ENCODE measurements around the gene RABL2B.

Gene RABL2B

DNA sequence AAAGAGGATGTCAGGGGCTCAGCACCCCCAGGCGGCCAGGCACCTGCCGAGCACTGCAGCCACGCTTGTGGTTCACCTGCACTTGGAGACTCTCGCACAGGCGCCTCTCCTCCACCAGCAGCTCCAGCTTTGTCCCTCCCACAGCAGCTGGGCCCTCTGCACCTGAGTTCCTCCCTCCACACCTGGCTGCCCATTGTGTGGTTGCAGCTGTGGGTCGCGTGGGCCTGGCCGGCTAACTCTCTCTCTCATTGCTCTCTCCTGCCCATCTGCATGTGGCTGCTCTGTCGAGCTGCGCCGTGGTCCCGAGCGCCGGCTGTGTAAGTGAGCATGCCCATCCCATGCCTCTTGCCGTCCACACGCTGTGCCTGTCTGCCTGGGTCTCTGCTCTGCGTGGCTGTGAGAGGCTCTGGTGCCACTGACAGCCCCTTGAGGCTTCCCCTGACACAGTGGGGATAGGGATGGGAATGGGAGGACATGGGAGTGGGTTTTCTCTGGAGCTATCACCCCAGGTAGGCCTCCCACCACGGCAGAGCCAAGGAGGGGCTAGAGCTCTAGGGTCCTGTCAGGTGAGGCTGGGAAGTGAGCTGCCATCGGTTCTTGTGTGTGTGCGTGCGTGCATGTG is 53.9 kb downstream of the RABL2B start:
- no peak for ATAC-seq
- TF ChIP-seq CSDC2 (CRISPR knock-in tag; IDR thresholded peaks at IDR 0.05) (no peak), ISL1 (CRISPR knock-in tag; IDR thresholded peaks at IDR 0.05) (no peak)

DNA sequence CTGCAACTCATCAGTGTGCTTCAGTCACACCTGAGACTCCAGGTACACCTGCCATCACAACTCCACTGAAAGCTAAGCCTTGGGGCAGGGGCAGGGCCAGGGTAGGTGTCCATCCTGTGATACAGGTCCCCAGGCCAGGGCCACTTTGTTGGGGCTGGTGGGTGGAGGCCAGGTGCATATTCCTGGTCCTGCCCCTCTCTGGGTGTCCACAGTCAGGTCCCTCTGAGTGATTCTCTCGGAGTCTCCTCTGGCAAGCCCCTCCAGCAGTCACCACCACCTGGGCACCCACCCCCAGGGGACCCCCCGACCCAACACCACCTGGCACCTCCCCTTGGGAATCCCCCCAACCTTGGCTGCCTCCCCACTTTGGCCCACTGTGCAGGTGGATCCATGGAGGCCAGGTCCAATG is 54.9 kb downstream of the RABL2B start:
- ATAC-seq = no peak
- TF ChIP-seq, protein P1, sequence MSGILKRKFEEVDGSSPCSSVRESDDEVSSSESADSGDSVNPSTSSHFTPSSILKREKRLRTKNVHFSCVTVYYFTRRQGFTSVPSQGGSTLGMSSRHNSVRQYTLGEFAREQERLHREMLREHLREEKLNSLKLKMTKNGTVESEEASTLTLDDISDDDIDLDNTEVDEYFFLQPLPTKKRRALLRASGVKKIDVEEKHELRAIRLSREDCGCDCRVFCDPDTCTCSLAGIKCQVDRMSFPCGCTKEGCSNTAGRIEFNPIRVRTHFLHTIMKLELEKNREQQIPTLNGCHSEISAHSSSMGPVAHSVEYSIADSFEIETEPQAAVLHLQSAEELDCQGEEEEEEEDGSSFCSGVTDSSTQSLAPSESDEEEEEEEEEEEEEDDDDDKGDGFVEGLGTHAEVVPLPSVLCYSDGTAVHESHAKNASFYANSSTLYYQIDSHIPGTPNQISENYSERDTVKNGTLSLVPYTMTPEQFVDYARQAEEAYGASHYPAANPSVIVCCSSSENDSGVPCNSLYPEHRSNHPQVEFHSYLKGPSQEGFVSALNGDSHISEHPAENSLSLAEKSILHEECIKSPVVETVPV (CRISPR knock-in tag; IDR thresholded peaks at IDR 0.05) = no peak
- TF ChIP-seq OSR1 (CRISPR knock-in tag; IDR thresholded peaks at IDR 0.05) = no peak
- TF ChIP-seq RARB (CRISPR knock-in tag; IDR thresholded peaks at IDR 0.05) = no peak
- TF ChIP-seq TCF4 (CRISPR knock-in tag; IDR thresholded peaks at IDR 0.05; ENCODE audit: borderline replicate concordance) = no peak
- no peak for TF ChIP-seq ZNF565 (CRISPR knock-in tag; conservative IDR thresholded peaks at IDR 0.05; ENCODE audit: low read depth)
- no peak for TF ChIP-seq ZFP30 (CRISPR knock-in tag; IDR thresholded peaks at IDR 0.05)
- no peak for TF ChIP-seq ZFP3 (CRISPR knock-in tag; IDR thresholded peaks at IDR 0.05)
- TF ChIP-seq, protein P2, sequence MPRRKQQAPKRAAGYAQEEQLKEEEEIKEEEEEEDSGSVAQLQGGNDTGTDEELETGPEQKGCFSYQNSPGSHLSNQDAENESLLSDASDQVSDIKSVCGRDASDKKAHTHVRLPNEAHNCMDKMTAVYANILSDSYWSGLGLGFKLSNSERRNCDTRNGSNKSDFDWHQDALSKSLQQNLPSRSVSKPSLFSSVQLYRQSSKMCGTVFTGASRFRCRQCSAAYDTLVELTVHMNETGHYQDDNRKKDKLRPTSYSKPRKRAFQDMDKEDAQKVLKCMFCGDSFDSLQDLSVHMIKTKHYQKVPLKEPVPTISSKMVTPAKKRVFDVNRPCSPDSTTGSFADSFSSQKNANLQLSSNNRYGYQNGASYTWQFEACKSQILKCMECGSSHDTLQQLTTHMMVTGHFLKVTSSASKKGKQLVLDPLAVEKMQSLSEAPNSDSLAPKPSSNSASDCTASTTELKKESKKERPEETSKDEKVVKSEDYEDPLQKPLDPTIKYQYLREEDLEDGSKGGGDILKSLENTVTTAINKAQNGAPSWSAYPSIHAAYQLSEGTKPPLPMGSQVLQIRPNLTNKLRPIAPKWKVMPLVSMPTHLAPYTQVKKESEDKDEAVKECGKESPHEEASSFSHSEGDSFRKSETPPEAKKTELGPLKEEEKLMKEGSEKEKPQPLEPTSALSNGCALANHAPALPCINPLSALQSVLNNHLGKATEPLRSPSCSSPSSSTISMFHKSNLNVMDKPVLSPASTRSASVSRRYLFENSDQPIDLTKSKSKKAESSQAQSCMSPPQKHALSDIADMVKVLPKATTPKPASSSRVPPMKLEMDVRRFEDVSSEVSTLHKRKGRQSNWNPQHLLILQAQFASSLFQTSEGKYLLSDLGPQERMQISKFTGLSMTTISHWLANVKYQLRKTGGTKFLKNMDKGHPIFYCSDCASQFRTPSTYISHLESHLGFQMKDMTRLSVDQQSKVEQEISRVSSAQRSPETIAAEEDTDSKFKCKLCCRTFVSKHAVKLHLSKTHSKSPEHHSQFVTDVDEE (CRISPR knock-in tag; IDR thresholded peaks at IDR 0.05) = no peak
- TF ChIP-seq PPARA (CRISPR knock-in tag; IDR thresholded peaks at IDR 0.05; ENCODE audit: borderline replicate concordance) = no peak
- no peak for TF ChIP-seq CSDC2 (CRISPR knock-in tag; IDR thresholded peaks at IDR 0.05)
- no peak for TF ChIP-seq GLIS3 (CRISPR knock-in tag; IDR thresholded peaks at IDR 0.05)
- no peak for TF ChIP-seq ISL1 (CRISPR knock-in tag; IDR thresholded peaks at IDR 0.05)
- TF ChIP-seq, protein P3, sequence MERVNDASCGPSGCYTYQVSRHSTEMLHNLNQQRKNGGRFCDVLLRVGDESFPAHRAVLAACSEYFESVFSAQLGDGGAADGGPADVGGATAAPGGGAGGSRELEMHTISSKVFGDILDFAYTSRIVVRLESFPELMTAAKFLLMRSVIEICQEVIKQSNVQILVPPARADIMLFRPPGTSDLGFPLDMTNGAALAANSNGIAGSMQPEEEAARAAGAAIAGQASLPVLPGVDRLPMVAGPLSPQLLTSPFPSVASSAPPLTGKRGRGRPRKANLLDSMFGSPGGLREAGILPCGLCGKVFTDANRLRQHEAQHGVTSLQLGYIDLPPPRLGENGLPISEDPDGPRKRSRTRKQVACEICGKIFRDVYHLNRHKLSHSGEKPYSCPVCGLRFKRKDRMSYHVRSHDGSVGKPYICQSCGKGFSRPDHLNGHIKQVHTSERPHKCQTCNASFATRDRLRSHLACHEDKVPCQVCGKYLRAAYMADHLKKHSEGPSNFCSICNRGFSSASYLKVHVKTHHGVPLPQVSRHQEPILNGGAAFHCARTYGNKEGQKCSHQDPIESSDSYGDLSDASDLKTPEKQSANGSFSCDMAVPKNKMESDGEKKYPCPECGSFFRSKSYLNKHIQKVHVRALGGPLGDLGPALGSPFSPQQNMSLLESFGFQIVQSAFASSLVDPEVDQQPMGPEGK (CRISPR knock-in tag; IDR thresholded peaks at IDR 0.05; ENCODE audit: borderline replicate concordance) = no peak
- no peak for TF ChIP-seq TOX (CRISPR knock-in tag; IDR thresholded peaks at IDR 0.05; ENCODE audit: borderline replicate concordance)
- TF ChIP-seq ARNTL (CRISPR knock-in tag; IDR thresholded peaks at IDR 0.05; ENCODE audit: borderline replicate concordance, low read depth) = no peak
- TF ChIP-seq SNAI2 (CRISPR knock-in tag; IDR thresholded peaks at IDR 0.05) = no peak
- no peak for TF ChIP-seq ZNF8 (CRISPR knock-in tag; IDR thresholded peaks at IDR 0.05)
- no peak for TF ChIP-seq ZC3H10 (CRISPR knock-in tag; IDR thresholded peaks at IDR 0.05)
- TF ChIP-seq ESRRG (CRISPR knock-in tag; IDR thresholded peaks at IDR 0.05) = no peak

DNA sequence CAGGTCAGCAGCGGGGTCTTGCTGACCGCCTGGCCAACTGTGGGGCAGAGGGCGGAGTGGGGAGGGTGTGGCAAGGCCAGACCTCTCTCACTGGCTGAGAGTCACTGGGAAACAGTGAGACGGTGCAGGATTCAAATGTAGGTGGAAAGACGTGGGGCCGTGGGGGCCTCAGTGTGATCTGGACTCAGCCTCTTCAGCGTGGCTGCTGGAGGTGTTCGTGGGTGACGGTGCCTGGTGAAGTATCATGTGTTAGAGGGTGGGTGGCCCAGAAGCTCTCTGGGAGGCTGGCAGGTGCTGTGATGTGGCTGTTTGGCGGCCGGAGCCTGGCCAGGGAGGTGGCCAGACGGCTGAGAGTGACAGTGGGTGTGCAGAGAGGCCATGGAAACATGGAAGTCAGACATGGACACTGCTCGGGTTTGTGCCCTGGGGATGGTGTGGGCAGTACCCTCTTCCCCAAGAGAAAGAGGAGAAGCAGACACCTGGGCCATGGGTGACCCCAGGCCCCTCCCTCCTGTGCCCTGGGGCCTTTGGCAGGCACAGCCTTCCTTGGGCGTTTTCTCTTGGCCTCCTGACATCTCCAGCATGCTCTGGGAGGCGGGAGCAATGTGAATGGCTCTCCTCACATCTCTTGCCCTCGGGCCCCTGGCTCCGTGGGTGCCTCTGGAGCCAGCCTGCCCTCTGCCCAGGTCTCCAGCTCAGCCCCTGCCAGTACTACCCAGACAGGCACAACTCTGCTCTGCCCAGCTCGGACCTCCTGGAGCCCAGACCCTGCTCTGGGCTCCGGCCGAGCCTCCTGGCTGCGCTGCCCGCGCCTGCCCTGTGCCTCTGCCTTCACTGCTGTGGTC is 55.5 kb downstream of the RABL2B start:
- ATAC-seq = no peak
- TF ChIP-seq BACH2 (CRISPR knock-in tag; IDR thresholded peaks at IDR 0.05; ENCODE audit: borderline replicate concordance) (no peak), ZFP30 (CRISPR knock-in tag; IDR thresholded peaks at IDR 0.05) (no peak), ZNF8 (CRISPR knock-in tag; IDR thresholded peaks at IDR 0.05) (no peak), ARNTL (CRISPR knock-in tag; IDR thresholded peaks at IDR 0.05; ENCODE audit: borderline replicate concordance, low read depth) (no peak), TOX (CRISPR knock-in tag; IDR thresholded peaks at IDR 0.05; ENCODE audit: borderline replicate concordance) (no peak), CSDC2 (CRISPR knock-in tag; IDR thresholded peaks at IDR 0.05) (no peak), RARB (CRISPR knock-in tag; IDR thresholded peaks at IDR 0.05) (no peak), PPARA (CRISPR knock-in tag; IDR thresholded peaks at IDR 0.05; ENCODE audit: borderline replicate concordance) (no peak), TCF4 (CRISPR knock-in tag; IDR thresholded peaks at IDR 0.05; ENCODE audit: borderline replicate concordance) (no peak), ISL1 (CRISPR knock-in tag; IDR thresholded peaks at IDR 0.05) (no peak), OSR1 (CRISPR knock-in tag; IDR thresholded peaks at IDR 0.05) (no peak), GLIS3 (CRISPR knock-in tag; IDR thresholded peaks at IDR 0.05) (no peak), ESRRG (CRISPR knock-in tag; IDR thresholded peaks at IDR 0.05) (no peak), SNAI2 (CRISPR knock-in tag; IDR thresholded peaks at IDR 0.05) (no peak), ZC3H10 (CRISPR knock-in tag; IDR thresholded peaks at IDR 0.05) (no peak)
- TF ChIP-seq, protein P3 (CRISPR knock-in tag; IDR thresholded peaks at IDR 0.05; ENCODE audit: borderline replicate concordance) = no peak
- TF ChIP-seq, protein P2 (CRISPR knock-in tag; IDR thresholded peaks at IDR 0.05) = no peak
- TF ChIP-seq, protein P4, sequence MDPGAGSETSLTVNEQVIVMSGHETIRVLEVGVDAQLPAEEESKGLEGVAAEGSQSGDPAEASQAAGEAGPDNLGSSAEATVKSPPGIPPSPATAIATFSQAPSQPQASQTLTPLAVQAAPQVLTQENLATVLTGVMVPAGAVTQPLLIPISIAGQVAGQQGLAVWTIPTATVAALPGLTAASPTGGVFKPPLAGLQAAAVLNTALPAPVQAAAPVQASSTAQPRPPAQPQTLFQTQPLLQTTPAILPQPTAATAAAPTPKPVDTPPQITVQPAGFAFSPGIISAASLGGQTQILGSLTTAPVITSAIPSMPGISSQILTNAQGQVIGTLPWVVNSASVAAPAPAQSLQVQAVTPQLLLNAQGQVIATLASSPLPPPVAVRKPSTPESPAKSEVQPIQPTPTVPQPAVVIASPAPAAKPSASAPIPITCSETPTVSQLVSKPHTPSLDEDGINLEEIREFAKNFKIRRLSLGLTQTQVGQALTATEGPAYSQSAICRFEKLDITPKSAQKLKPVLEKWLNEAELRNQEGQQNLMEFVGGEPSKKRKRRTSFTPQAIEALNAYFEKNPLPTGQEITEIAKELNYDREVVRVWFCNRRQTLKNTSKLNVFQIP (CRISPR knock-in tag; IDR thresholded peaks at IDR 0.05; ENCODE audit: borderline replicate concordance, low read depth) = no peak

All from SK-N-SH treated with all-trans-retinoic acid at 6 μM for 48 hours (cell line).